NB4 (cell line): ENCODE results near the gene ITM2A.

Experiments
- CTCF ChIP-seq: IDR thresholded peaks from one replicate; pipeline ENCODE4 v1.5.1; 2012; ENCODE audit warnings: low read depth, low read length
- POLR2A ChIP-seq: IDR thresholded peaks from 2 replicates; pipeline ENCODE4 v1.6.1; 2011; ENCODE audit warnings: mild to moderate bottlenecking; ENCODE audit not compliant: insufficient read length; ENCODE audit errors: extremely low read depth
- TF ChIP-seq, protein P1 (sequence below): IDR thresholded peaks from 2 replicates; pipeline ENCODE4 v1.6.1; 2011; ENCODE audit warnings: low read depth, low read length

DNA sequence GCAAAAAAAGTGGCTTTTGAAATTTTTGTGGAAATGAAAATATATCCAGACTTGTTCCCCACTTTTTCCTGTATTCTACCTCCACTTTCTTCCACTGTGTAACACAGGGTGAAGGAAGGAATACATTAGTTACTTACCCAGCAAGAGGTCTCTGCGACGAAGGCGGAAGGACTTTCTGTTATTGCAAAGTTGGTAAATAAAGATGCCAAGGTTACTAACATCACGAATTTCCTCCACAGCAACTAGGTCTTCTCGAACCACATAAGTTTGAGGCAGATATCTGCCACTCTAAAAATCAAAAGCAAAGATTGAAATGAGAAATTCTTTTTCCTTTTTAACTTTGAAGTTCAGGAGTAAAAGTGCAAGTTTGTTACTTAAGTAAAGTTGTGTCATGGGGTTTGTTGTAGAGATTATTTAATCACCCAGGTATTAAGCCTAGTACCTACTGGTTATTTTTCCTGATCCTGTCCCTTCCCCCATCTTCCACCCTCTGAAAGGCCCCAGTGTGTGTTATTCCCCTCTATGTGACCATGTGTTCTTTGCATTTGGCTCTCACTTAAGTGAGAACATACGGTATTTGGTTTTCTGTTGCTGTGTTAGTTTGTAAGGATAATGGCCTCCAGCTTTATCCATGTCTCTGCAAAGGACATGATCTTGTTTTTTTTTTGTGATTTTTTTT lies 5.8 kb downstream of the ITM2A start:
- TF ChIP-seq POLR2A, result no peak
- TF ChIP-seq CTCF, result no peak
- TF ChIP-seq, protein P1, sequence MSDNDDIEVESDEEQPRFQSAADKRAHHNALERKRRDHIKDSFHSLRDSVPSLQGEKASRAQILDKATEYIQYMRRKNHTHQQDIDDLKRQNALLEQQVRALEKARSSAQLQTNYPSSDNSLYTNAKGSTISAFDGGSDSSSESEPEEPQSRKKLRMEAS, result no peak
